PC-9 (cell line): ENCODE results near the gene ANKRD18A.

Source experiments
- EZH2 ChIP-seq: fragments of 200-600 bp; sonication (generic); IDR thresholded peaks from 2 replicates; pipeline ENCODE4 v1.8.0; 2017; ENCODE audit warnings: antibody characterized with exemption, low read depth
- TF ChIP-seq, protein P1 (sequence below): fragments of 200-600 bp; sonication (generic); conservative IDR thresholded peaks from 2 replicates; pipeline ENCODE4 v1.6.1; 2017; ENCODE audit warnings: mixed run types, antibody characterized with exemption, mild to moderate bottlenecking, moderate library complexity

DNA sequence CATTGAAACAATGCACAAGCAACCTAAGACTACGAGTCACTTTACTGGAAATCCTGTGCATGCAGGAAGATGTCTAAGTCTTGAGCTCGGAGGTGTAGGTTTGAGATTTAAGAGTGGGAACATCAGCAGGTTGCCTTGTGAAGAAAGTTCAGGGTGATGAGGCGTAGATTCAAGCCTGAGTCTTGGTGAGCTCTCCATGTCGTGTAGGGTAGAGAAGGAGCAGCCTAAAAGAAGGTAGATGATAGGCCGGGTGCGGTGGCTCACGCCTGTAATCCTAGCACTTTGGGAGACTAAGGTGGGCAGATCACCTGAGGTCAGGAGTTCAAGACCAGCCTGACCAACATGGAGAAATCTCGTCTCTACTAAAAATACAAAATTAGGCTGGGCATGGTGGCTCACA is 30.2 kb upstream of the ANKRD18A start:
- TF ChIP-seq, protein P1, sequence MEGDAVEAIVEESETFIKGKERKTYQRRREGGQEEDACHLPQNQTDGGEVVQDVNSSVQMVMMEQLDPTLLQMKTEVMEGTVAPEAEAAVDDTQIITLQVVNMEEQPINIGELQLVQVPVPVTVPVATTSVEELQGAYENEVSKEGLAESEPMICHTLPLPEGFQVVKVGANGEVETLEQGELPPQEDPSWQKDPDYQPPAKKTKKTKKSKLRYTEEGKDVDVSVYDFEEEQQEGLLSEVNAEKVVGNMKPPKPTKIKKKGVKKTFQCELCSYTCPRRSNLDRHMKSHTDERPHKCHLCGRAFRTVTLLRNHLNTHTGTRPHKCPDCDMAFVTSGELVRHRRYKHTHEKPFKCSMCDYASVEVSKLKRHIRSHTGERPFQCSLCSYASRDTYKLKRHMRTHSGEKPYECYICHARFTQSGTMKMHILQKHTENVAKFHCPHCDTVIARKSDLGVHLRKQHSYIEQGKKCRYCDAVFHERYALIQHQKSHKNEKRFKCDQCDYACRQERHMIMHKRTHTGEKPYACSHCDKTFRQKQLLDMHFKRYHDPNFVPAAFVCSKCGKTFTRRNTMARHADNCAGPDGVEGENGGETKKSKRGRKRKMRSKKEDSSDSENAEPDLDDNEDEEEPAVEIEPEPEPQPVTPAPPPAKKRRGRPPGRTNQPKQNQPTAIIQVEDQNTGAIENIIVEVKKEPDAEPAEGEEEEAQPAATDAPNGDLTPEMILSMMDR: no peak
- TF ChIP-seq EZH2: no peak
